Measurements from ENCODE around the gene RCC1. TPM values are rescaled to one million over a fixed set of nuclear protein-coding genes. Genes with fewer than 3 reads are reported as not detected.

RCC1 gene
- polyA plus RNA-seq, 1 donor (not counting 4 experiments of a cell fraction or from before 2014, with no cell fraction given): 38.6 TPM

DNA sequence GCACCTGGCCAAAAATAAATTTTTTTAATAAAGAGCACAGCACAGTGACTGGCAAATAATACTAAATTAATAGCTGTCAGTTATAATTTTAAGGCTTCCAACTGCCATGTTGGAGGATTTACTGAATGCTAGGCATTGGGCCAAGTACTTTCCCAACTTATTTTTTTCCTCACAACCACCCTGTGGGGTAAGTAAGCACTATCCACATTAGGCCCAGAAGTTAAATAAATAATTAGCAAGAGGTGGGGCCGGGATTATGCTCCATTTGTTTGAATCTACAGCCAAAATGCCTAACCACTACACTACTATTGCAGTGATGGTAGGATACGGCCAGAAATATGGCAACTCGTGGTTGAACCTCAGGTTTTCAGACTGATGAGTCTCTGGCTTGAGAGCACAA is 42.5 kb downstream of the RCC1 start:
- Histone ChIP-seq H3K4me2 (ENCODE audit: control insufficient read depth, extremely low read depth, insufficient read depth, low read depth, low read length) (no peak overlapping the region), H2AFZ (ENCODE audit: control insufficient read depth, low read length) (no peak overlapping the region), H3K79me2 (ENCODE audit: control insufficient read depth, insufficient read depth, low read length) (peaks cover 2% of the 10 kb centered on the region), H3K4me1 (ENCODE audit: control insufficient read depth, extremely low read depth, insufficient read depth, low read length) (no peaks in the 10 kb centered on the region), H3K9me1 (ENCODE audit: control insufficient read depth, extremely low read depth, insufficient read depth, low read length) (no peaks in the 10 kb centered on the region), H3K4me3 (ENCODE audit: control insufficient read depth in 2 of 3, extremely low read depth in 1 of 3, insufficient read depth in 2 of 3, low read depth in 1 of 3, low read length in 3 of 3) (no peak overlapping the region), H3K27ac (ENCODE audit: control insufficient read depth, insufficient read depth, low read length) (no peak overlapping the region), H4K20me1 (ENCODE audit: control insufficient read depth, extremely low read depth, insufficient read depth, low read length) (no peaks in the 10 kb centered on the region), H3K36me3 (ENCODE audit: control insufficient read depth in 2 of 2, extremely low read depth in 1 of 2, insufficient read depth in 2 of 2, low read length in 2 of 2) (no peaks in the 10 kb centered on the region), H3K9me3 (ENCODE audit: control insufficient read depth, low read depth, low read length) (no peaks in the 10 kb centered on the region), H3K9ac (ENCODE audit: control insufficient read depth, extremely low read depth, insufficient read depth, low read length) (no peak overlapping the region), H3K27me3 (ENCODE audit: control insufficient read depth, extremely low read depth, insufficient read depth, low read length) (no peaks in the 10 kb centered on the region)
- TF ChIP-seq EZH2 (IDR thresholded peaks at IDR 0.05; ENCODE audit: low read length): no peak
- TF ChIP-seq, protein P1, sequence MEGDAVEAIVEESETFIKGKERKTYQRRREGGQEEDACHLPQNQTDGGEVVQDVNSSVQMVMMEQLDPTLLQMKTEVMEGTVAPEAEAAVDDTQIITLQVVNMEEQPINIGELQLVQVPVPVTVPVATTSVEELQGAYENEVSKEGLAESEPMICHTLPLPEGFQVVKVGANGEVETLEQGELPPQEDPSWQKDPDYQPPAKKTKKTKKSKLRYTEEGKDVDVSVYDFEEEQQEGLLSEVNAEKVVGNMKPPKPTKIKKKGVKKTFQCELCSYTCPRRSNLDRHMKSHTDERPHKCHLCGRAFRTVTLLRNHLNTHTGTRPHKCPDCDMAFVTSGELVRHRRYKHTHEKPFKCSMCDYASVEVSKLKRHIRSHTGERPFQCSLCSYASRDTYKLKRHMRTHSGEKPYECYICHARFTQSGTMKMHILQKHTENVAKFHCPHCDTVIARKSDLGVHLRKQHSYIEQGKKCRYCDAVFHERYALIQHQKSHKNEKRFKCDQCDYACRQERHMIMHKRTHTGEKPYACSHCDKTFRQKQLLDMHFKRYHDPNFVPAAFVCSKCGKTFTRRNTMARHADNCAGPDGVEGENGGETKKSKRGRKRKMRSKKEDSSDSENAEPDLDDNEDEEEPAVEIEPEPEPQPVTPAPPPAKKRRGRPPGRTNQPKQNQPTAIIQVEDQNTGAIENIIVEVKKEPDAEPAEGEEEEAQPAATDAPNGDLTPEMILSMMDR (optimal IDR thresholded peaks at IDR 0.05 in 1 of 3, IDR thresholded peaks at IDR 0.05 in 1 of 3, conservative IDR thresholded peaks at IDR 0.05 in 1 of 3; ENCODE audit: extremely low read depth in 1 of 3, insufficient read depth in 2 of 3, low read length in 3 of 3): no peak
- dilution Hi-C loops (cut with MboI; ENCODE audit: extremely low pct_ligation_motif_present, low sequenced_read_pairs): no loop called here
- FAIRE-seq: no peak
- no peak for DNase-seq (ENCODE audit: low read depth, low spot score)

DNA sequence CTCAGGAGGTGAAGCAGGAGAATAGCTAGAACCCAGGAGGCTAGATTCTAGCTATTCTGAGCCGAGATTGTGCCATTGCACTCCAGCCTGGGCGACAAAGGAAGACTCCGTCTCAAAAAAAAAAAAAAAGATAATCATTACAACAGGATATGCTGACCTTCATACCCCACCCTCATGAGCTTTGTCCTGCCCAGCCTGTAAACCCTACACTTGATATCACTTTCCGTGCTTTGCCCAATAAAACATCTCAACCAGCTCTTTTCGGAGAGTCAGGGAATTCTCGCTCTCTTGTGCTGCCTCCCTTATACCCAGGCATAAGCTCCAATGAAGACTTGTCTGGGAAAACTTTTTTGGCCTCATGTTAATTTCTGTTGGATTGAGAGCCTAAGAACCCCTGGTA is 45.5 kb downstream of the RCC1 start:
- Histone ChIP-seq H3K27me3 (ENCODE audit: control insufficient read depth, extremely low read depth, insufficient read depth, low read length) (no peaks in the 10 kb centered on the region), H3K79me2 (ENCODE audit: control insufficient read depth, insufficient read depth, low read length) (peaks cover 2% of the 10 kb centered on the region), H3K36me3 (ENCODE audit: control insufficient read depth in 2 of 2, extremely low read depth in 1 of 2, insufficient read depth in 2 of 2, low read length in 2 of 2) (peaks cover 0 to 2% of the 10 kb centered on the region in 2 experiments), H3K9ac (ENCODE audit: control insufficient read depth, extremely low read depth, insufficient read depth, low read length) (no peak overlapping the region), H3K27ac (ENCODE audit: control insufficient read depth, insufficient read depth, low read length) (no peak overlapping the region), H3K9me1 (ENCODE audit: control insufficient read depth, extremely low read depth, insufficient read depth, low read length) (no peaks in the 10 kb centered on the region), H4K20me1 (ENCODE audit: control insufficient read depth, extremely low read depth, insufficient read depth, low read length) (no peaks in the 10 kb centered on the region), H3K4me1 (ENCODE audit: control insufficient read depth, extremely low read depth, insufficient read depth, low read length) (peaks cover 7% of the 10 kb centered on the region), H2AFZ (ENCODE audit: control insufficient read depth, low read length) (no peak overlapping the region), H3K4me3 (ENCODE audit: control insufficient read depth in 2 of 3, extremely low read depth in 1 of 3, insufficient read depth in 2 of 3, low read depth in 1 of 3, low read length in 3 of 3) (no peak overlapping the region), H3K9me3 (ENCODE audit: control insufficient read depth, low read depth, low read length) (no peaks in the 10 kb centered on the region), H3K4me2 (ENCODE audit: control insufficient read depth, extremely low read depth, insufficient read depth, low read depth, low read length) (no peak overlapping the region)
- DNase-seq (ENCODE audit: low read depth, low spot score): no peak
- TF ChIP-seq, protein P1 (optimal IDR thresholded peaks at IDR 0.05 in 1 of 3, IDR thresholded peaks at IDR 0.05 in 1 of 3, conservative IDR thresholded peaks at IDR 0.05 in 1 of 3; ENCODE audit: extremely low read depth in 1 of 3, insufficient read depth in 2 of 3, low read length in 3 of 3): no peak
- no peak for TF ChIP-seq EZH2 (IDR thresholded peaks at IDR 0.05; ENCODE audit: low read length)
- dilution Hi-C loops (cut with MboI; ENCODE audit: extremely low pct_ligation_motif_present, low sequenced_read_pairs): no loop called here
- no peak for FAIRE-seq

All from keratinocyte (primary cell).